SK-N-SH (cell line): ENCODE data around the gene TAPBP.

Experiments used
- EP300 ChIP-seq, 2 experiments: IDR thresholded peaks; 2 replicates each; pipeline versions ENCODE4 v1.4.0 to v1.6.1; 2012; ENCODE audit warnings: borderline replicate concordance in 1 of 2, low read depth in 1 of 2, low read length in 1 of 2
- GABPA ChIP-seq: IDR thresholded peaks from 2 replicates; pipeline ENCODE4 v1.4.0; 2012; ENCODE audit warnings: low read depth, mild to moderate bottlenecking
- JUND ChIP-seq: IDR thresholded peaks from 2 replicates; pipeline ENCODE4 v1.4.0; 2012
- MAX ChIP-seq: IDR thresholded peaks from 2 replicates; pipeline ENCODE4 v1.4.0; 2012; ENCODE audit warnings: low read depth
- MEF2A ChIP-seq: IDR thresholded peaks from 2 replicates; pipeline ENCODE4 v1.4.0; 2012; ENCODE audit warnings: low read depth, borderline replicate concordance
- PBX3 ChIP-seq: IDR thresholded peaks from 2 replicates; pipeline ENCODE4; 2012
- POLR2AphosphoS5 ChIP-seq: IDR thresholded peaks from 2 replicates; pipeline ENCODE4 v1.6.1; 2012; ENCODE audit warnings: low read depth, low read length
- RCOR1 ChIP-seq: fragments of 150-350 bp; IDR thresholded peaks from 2 replicates; pipeline ENCODE4 v1.6.1; 2017; ENCODE audit warnings: antibody characterized with exemption, low read length
- RXRA ChIP-seq: IDR thresholded peaks from 2 replicates; pipeline ENCODE4 v1.4.0; 2012; ENCODE audit warnings: low read depth, mild to moderate bottlenecking, borderline replicate concordance
- SMC3 ChIP-seq: IDR thresholded peaks from 2 replicates; pipeline ENCODE4 v1.6.1; 2012; ENCODE audit warnings: low read depth, low read length, improper control_type of control experiment
- TCF12 ChIP-seq: IDR thresholded peaks from 2 replicates; pipeline ENCODE4 v1.4.0; 2012
- TF ChIP-seq, protein P1 (sequence below): fragments of 200-600 bp; sonication (generic); IDR thresholded peaks from 2 replicates; pipeline ENCODE4 v1.6.1; 2017; ENCODE audit warnings: antibody characterized with exemption, mild to moderate bottlenecking, moderate library complexity

DNA sequence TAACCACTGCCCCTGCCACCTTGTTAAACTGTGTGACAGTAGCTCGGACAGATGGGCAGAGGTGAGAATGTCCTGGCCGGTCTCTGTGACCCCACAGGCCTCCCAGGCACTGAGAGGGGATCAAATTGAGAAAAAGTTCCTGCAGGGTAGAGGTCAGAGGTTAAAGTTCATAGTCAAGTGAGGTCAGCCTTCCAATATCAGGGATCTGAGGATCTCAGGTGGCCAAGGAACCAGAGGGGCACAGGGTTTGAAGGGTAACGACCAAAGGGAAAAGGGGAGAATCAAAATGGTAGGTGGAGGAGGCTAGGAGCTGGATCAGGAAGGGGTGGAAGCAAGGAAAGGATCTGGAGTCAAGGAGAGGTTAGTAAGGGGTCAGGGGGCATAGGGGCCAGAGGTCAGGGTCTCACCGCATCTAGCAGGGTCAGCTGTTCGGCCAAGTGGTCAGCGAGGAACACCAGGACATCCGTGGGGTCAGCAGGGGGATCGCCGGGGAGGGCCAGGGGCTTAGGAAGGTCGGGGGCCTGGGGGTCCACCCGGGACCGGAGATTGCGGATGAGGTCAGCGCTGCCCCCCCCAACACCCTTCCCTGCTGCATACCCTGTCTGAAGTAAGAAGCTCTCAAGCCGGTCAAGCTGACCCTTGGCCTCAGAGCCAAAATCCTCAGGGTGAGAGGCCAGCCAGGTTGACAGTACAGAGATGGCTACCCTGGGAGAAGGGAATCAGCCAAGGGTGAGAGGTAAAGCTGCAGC lies 18.1 kb downstream of the TAPBP start:
- TF ChIP-seq GABPA (no peak), MAX (no peak), SMC3 (no peak), TCF12 (no peak), POLR2AphosphoS5 (no peak), JUND (no peak), RXRA (no peak), RCOR1 (no peak), EP300 (IDR thresholded peaks at IDR 0.05; ENCODE audit: borderline replicate concordance in 1 of 2, low read depth in 1 of 2, low read length in 1 of 2) (no peak), PBX3 (no peak), MEF2A (no peak)
- TF ChIP-seq, protein P1, sequence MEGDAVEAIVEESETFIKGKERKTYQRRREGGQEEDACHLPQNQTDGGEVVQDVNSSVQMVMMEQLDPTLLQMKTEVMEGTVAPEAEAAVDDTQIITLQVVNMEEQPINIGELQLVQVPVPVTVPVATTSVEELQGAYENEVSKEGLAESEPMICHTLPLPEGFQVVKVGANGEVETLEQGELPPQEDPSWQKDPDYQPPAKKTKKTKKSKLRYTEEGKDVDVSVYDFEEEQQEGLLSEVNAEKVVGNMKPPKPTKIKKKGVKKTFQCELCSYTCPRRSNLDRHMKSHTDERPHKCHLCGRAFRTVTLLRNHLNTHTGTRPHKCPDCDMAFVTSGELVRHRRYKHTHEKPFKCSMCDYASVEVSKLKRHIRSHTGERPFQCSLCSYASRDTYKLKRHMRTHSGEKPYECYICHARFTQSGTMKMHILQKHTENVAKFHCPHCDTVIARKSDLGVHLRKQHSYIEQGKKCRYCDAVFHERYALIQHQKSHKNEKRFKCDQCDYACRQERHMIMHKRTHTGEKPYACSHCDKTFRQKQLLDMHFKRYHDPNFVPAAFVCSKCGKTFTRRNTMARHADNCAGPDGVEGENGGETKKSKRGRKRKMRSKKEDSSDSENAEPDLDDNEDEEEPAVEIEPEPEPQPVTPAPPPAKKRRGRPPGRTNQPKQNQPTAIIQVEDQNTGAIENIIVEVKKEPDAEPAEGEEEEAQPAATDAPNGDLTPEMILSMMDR: no peak
